H1 (cell line): ENCODE data around the gene LYSET. TPM values are rescaled to one million over a fixed set of nuclear protein-coding genes. Genes with fewer than 3 reads are reported as not detected.

Source experiments
- ASH2L ChIP-seq: fragments of 200-600, 300-600 bp; sonication (generic); IDR thresholded peaks from one replicate; pipeline ENCODE4 v1.7.1; 2017; ENCODE audit warnings: low read length
- ATF2 ChIP-seq: IDR thresholded peaks from 2 replicates; pipeline ENCODE4 v1.6.1; 2012; ENCODE audit warnings: low read length, inconsistent platforms
- ATF3 ChIP-seq: IDR thresholded peaks from 2 replicates; pipeline ENCODE4 v1.6.1; 2011; ENCODE audit warnings: low read depth, mild to moderate bottlenecking, low read length; ENCODE audit not compliant: insufficient read depth
- CHD2 ChIP-seq: IDR thresholded peaks from 2 replicates; pipeline ENCODE4 v1.6.1; 2012; ENCODE audit warnings: low read length, improper control_type of control experiment
- CTCF ChIP-seq, 3 experiments: IDR thresholded peaks; 1 replicate in 2 of 3; 2 replicates in 1 of 3; pipeline versions ENCODE4 v1.5.1 to v1.6.1; 2011; ENCODE audit warnings: low read length in 3 of 3, mild to moderate bottlenecking in 3 of 3, inconsistent platforms in 2 of 3, low read depth in 1 of 3, moderate library complexity in 1 of 3; ENCODE audit not compliant: insufficient read depth in 1 of 3; ENCODE audit errors: control extremely low read depth in 1 of 3
- HDAC6 ChIP-seq: IDR thresholded peaks from one replicate; pipeline ENCODE4 v1.7.1; 2012; ENCODE audit warnings: low read depth, mild to moderate bottlenecking, inconsistent platforms, low read length, moderate library complexity
- KDM1A ChIP-seq: fragments of 200-600, 300-600 bp; sonication (generic); IDR thresholded peaks from 2 replicates; pipeline ENCODE4 v1.7.1; 2016; ENCODE audit warnings: mild to moderate bottlenecking, low read length, borderline replicate concordance
- MAFK ChIP-seq: IDR thresholded peaks from 2 replicates; pipeline ENCODE4 v1.6.1; 2012; ENCODE audit warnings: low read depth, mild to moderate bottlenecking, improper control_type of control experiment, low read length
- NANOG ChIP-seq: IDR thresholded peaks from 2 replicates; pipeline ENCODE4 v1.6.1; 2011; ENCODE audit warnings: low read length, low read depth, mild to moderate bottlenecking, inconsistent platforms; ENCODE audit not compliant: insufficient read depth, poor library complexity, severe bottlenecking
- PHF8 ChIP-seq: fragments of 200-600 bp; sonication (generic); conservative IDR thresholded peaks from 2 replicates; pipeline ENCODE4 v1.7.1; 2012; ENCODE audit warnings: low read depth, mild to moderate bottlenecking, inconsistent platforms, low read length, moderate library complexity
- POLR2A ChIP-seq, 2 experiments: IDR thresholded peaks; 1 replicate in 1 of 2; 2 replicates in 1 of 2; pipeline ENCODE4 v1.6.1; 2011; ENCODE audit warnings: low read depth in 2 of 2, low read length in 2 of 2, mild to moderate bottlenecking in 2 of 2; ENCODE audit errors: control extremely low read depth in 1 of 2
- POU5F1 ChIP-seq: IDR thresholded peaks from 2 replicates; pipeline ENCODE4 v1.6.1; 2011; ENCODE audit warnings: low read depth, mild to moderate bottlenecking, low read length, moderate library complexity
- RFX5 ChIP-seq: IDR thresholded peaks from 2 replicates; pipeline ENCODE4 v1.6.1; 2011; ENCODE audit warnings: low read depth, low read length, improper control_type of control experiment, borderline replicate concordance
- SAP30 ChIP-seq: fragments of 300-600 bp; sonication (generic); IDR thresholded peaks from 2 replicates; pipeline ENCODE4 v1.7.1; 2012; ENCODE audit warnings: low read length, moderate library complexity, mild to moderate bottlenecking, inconsistent platforms; ENCODE audit not compliant: insufficient read depth, insufficient replicate concordance
- SRF ChIP-seq: IDR thresholded peaks from 2 replicates; pipeline ENCODE4 v1.6.1; 2011; ENCODE audit warnings: mild to moderate bottlenecking, low read depth, low read length, moderate library complexity
- TBP ChIP-seq: IDR thresholded peaks from 2 replicates; pipeline ENCODE4 v1.6.1; 2011; ENCODE audit warnings: low read depth, low read length, improper control_type of control experiment
- YY1 ChIP-seq: IDR thresholded peaks from 2 replicates; pipeline ENCODE4 v1.6.1; 2011; ENCODE audit warnings: low read depth, mild to moderate bottlenecking, low read length
- ZNF274 ChIP-seq: IDR thresholded peaks from 2 replicates; pipeline ENCODE4 v1.7.0; 2012; ENCODE audit warnings: low read length, borderline replicate concordance; ENCODE audit errors: extremely low read depth
- polyA plus RNA-seq, 7 experiments: library from polyadenylated mRNA; depleted of rRNA in 3 of 7; stranded (reverse) in 5 of 7; unstranded in 2 of 7; fragments of >200 nt in 5 of 7; fragments of 200-250 nt in 2 of 7; gene quantifications; 1 replicate in 5 of 7; 2 replicates in 1 of 7; 4 replicates in 1 of 7; pipeline versions ENCODE4 v1.2.1 to v1.2.3, GENCODE V29; 2011 to 2013; ENCODE audit warnings: missing spikeins in 2 of 7, mixed read lengths in 2 of 7
- total RNA-seq: library from RNA; stranded (reverse); fragmentation: NEBNext Ultra II Directional; extraction: Animal tissue kit (Norgen Biotek cat#: 25700); gene quantifications from 2 replicates; pipeline ENCODE4 v1.2.1, GENCODE V29; 2021
- TF ChIP-seq, protein P1 (sequence below): IDR thresholded peaks from 2 replicates; pipeline ENCODE4 v1.6.1; 2012; ENCODE audit warnings: inconsistent platforms

Gene LYSET
- total and polyA plus RNA-seq, 2 of the 8 experiments (the other 6 are each of a cell fraction or from before 2014, with no cell fraction given) = 26.2 to 26.9 TPM

GRCh38 chr14:93206793-93207467 is 21.8 kb downstream of the LYSET start, which contains the start of the genes GON7 and UBR7 (continued):
- peak; percentile 76 for TF ChIP-seq ASH2L
- TF ChIP-seq, protein P1, sequence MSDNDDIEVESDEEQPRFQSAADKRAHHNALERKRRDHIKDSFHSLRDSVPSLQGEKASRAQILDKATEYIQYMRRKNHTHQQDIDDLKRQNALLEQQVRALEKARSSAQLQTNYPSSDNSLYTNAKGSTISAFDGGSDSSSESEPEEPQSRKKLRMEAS = peak; percentile 72
- no peak for TF ChIP-seq NANOG
- TF ChIP-seq SAP30 = peak; percentile 88
- TF ChIP-seq KDM1A = no peak
- peak; percentile 19 to 33 (median 29); a peak in 3 of 4 replicates for TF ChIP-seq CTCF (IDR thresholded peaks at IDR 0.05; ENCODE audit: control extremely low read depth in 1 of 3, insufficient read depth in 1 of 3, low read depth in 1 of 3, low read length in 3 of 3)
- no peak for TF ChIP-seq HDAC6
- no peak for TF ChIP-seq MAFK
- TF ChIP-seq CHD2 = no peak
- TF ChIP-seq TBP = 0 out of 2 replicates have a peak, but pooled peaks have one; percentile 28
- TF ChIP-seq POLR2A (IDR thresholded peaks at IDR 0.05; ENCODE audit: control extremely low read depth in 1 of 2, low read depth in 2 of 2, low read length in 2 of 2) = peak; percentile 52 to 75
- no peak for TF ChIP-seq ATF2
- TF ChIP-seq YY1 = no peak
- TF ChIP-seq SRF = 0 out of 2 replicates have a peak, but pooled peaks have one; percentile 2
- no peak for TF ChIP-seq ZNF274
- TF ChIP-seq POU5F1 = no peak
- TF ChIP-seq RFX5 = no peak
- peak; percentile 56; the same call in 1 of the 2 replicates for TF ChIP-seq PHF8
- TF ChIP-seq ATF3 = no peak
